Astrocyte (in vitro differentiated cells and primary cell): ENCODE measurements around the gene PRKG1. TPM values are rescaled to one million over a fixed set of nuclear protein-coding genes. Genes with fewer than 3 reads are reported as not detected.
A peak's percentile ranks its signal among the peaks of the same experiment; 100 is the strongest.

Experiments
- DNase-seq: peaks from one replicate; pipeline ENCODE4 v3.0.0-alpha.2; 2010; ENCODE audit warnings: low read depth
- FAIRE-seq: peaks from 2 replicates; lab custom pipeline; 2011; peaks lifted over from hg19 to GRCh38; lab: Jason Lieb, UNC
- H2AFZ ChIP-seq: 2 replicates; pipeline ENCODE4 v1.6.0; 2012; ENCODE audit warnings: low read depth, low read length, inconsistent platforms
- H3K27ac ChIP-seq: 2 replicates; pipeline ENCODE4 v1.5.1; 2011; ENCODE audit warnings: low read depth, low read length, inconsistent platforms
- H3K27me3 ChIP-seq: 2 replicates; pipeline ENCODE4 v1.6.0; 2011; ENCODE audit warnings: low read length, inconsistent platforms; ENCODE audit not compliant: insufficient read depth
- H3K36me3 ChIP-seq: 2 replicates; pipeline ENCODE4 v1.5.1; 2011; ENCODE audit warnings: low read length, inconsistent platforms; ENCODE audit not compliant: insufficient read depth
- H3K4me1 ChIP-seq: 2 replicates; pipeline ENCODE4 v1.5.1; 2011; ENCODE audit warnings: low read length, inconsistent platforms; ENCODE audit not compliant: insufficient read depth
- H3K4me2 ChIP-seq: 2 replicates; pipeline ENCODE4 v1.6.0; 2012; ENCODE audit warnings: low read length, inconsistent platforms
- H3K4me3 ChIP-seq: 2 replicates; pipeline ENCODE4 v1.5.1; 2011; ENCODE audit warnings: low read depth, mild to moderate bottlenecking, low read length, inconsistent platforms; ENCODE audit not compliant: insufficient read depth
- H3K79me2 ChIP-seq: 2 replicates; pipeline ENCODE4 v1.6.0; 2012; ENCODE audit warnings: mild to moderate bottlenecking, low read length, inconsistent platforms; ENCODE audit not compliant: insufficient read depth
- H3K9ac ChIP-seq: 2 replicates; pipeline ENCODE4 v1.6.0; 2012; ENCODE audit warnings: mild to moderate bottlenecking, low read length, inconsistent platforms
- H3K9me3 ChIP-seq: 2 replicates; pipeline ENCODE4 v1.5.1; 2012; ENCODE audit warnings: low read depth, mild to moderate bottlenecking, low read length, inconsistent platforms; ENCODE audit not compliant: insufficient read depth
- H4K20me1 ChIP-seq: 2 replicates; pipeline ENCODE4 v1.6.0; 2012; ENCODE audit warnings: low read length, inconsistent platforms; ENCODE audit not compliant: insufficient read depth
- H3K27ac Mint-ChIP-seq: one replicate; pipeline ENCODE4 v1.8.0; 2021; ENCODE audit warnings: mild to moderate bottlenecking, mixed read lengths; ENCODE audit not compliant: unreplicated experiment
- H3K27me3 Mint-ChIP-seq: one replicate; pipeline ENCODE4 v1.8.0; 2021; ENCODE audit warnings: low read depth, mixed read lengths; ENCODE audit not compliant: unreplicated experiment
- H3K36me3 Mint-ChIP-seq: one replicate; pipeline ENCODE4 v1.8.0; 2021; ENCODE audit warnings: low read depth, mixed read lengths; ENCODE audit not compliant: unreplicated experiment
- H3K4me1 Mint-ChIP-seq: one replicate; pipeline ENCODE4 v1.8.0; 2021; ENCODE audit warnings: low read depth, mixed read lengths; ENCODE audit not compliant: unreplicated experiment
- H3K4me3 Mint-ChIP-seq: one replicate; pipeline ENCODE4 v1.8.0; 2021; ENCODE audit warnings: mild to moderate bottlenecking, moderate library complexity, mixed read lengths; ENCODE audit not compliant: unreplicated experiment
- H3K9me3 Mint-ChIP-seq: one replicate; pipeline ENCODE4 v1.8.0; 2021; ENCODE audit warnings: mild to moderate bottlenecking, mixed read lengths; ENCODE audit not compliant: unreplicated experiment
- EZH2 ChIP-seq: IDR thresholded peaks from 2 replicates; pipeline ENCODE4 v1.6.1; 2012; ENCODE audit warnings: mild to moderate bottlenecking, low read length, inconsistent platforms; ENCODE audit not compliant: insufficient read depth
- total RNA-seq: library from RNA; stranded (reverse); gene quantifications from 2 replicates; pipeline ENCODE4 v1.2.1, GENCODE V29; 2021
- TF ChIP-seq, protein P1 (sequence below): IDR thresholded peaks from 2 replicates; pipeline ENCODE4 v1.5.1; 2011; ENCODE audit warnings: low read depth, mild to moderate bottlenecking, inconsistent platforms, low read length, moderate library complexity; ENCODE audit not compliant: insufficient read depth

The PRKG1 gene
- total RNA-seq, 1 donor from 2014 or later: 3.1 TPM

- H3K4me3 Mint-ChIP-seq: no peak overlapping the region
- H3K4me1 Mint-ChIP-seq: peaks cover 3% of the 10 kb centered on the region
- H3K9ac ChIP-seq: no peak overlapping the region
- no peaks in the 10 kb centered on the region for H3K36me3 Mint-ChIP-seq
- no peaks in the 10 kb centered on the region for H3K79me2 ChIP-seq
- no peaks in the 10 kb centered on the region for H3K27me3 Mint-ChIP-seq
- no peaks in the 10 kb centered on the region for H3K9me3 ChIP-seq
- H3K4me3 ChIP-seq: no peak overlapping the region
- H3K36me3 ChIP-seq: no peaks in the 10 kb centered on the region
- H3K4me2 ChIP-seq: no peak overlapping the region
- H3K4me1 ChIP-seq: no peaks in the 10 kb centered on the region
- no peak for TF ChIP-seq EZH2
- TF ChIP-seq, protein P1, sequence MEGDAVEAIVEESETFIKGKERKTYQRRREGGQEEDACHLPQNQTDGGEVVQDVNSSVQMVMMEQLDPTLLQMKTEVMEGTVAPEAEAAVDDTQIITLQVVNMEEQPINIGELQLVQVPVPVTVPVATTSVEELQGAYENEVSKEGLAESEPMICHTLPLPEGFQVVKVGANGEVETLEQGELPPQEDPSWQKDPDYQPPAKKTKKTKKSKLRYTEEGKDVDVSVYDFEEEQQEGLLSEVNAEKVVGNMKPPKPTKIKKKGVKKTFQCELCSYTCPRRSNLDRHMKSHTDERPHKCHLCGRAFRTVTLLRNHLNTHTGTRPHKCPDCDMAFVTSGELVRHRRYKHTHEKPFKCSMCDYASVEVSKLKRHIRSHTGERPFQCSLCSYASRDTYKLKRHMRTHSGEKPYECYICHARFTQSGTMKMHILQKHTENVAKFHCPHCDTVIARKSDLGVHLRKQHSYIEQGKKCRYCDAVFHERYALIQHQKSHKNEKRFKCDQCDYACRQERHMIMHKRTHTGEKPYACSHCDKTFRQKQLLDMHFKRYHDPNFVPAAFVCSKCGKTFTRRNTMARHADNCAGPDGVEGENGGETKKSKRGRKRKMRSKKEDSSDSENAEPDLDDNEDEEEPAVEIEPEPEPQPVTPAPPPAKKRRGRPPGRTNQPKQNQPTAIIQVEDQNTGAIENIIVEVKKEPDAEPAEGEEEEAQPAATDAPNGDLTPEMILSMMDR: no peak
- peak; percentile 70 for DNase-seq
- H3K27ac ChIP-seq: no peak overlapping the region
- H2AFZ ChIP-seq: no peak overlapping the region
- H4K20me1 ChIP-seq: no peaks in the 10 kb centered on the region
- no peak overlapping the region for H3K27ac Mint-ChIP-seq
- no peaks in the 10 kb centered on the region for H3K9me3 Mint-ChIP-seq
- no peaks in the 10 kb centered on the region for H3K27me3 ChIP-seq
- FAIRE-seq: peak; percentile 85
Observed at GRCh38 chr10:51156926-51157325, 82.6 kb downstream of the PRKG1 start.

GRCh38 chr10:51158832-51159231 lies 84.5 kb downstream of the PRKG1 start:
- Histone ChIP-seq H3K27ac (no peak overlapping the region), H3K27me3 (no peaks in the 10 kb centered on the region), H3K36me3 (no peaks in the 10 kb centered on the region), H3K9ac (no peak overlapping the region), H3K4me2 (no peak overlapping the region), H4K20me1 (no peaks in the 10 kb centered on the region), H3K4me3 (no peak overlapping the region), H2AFZ (no peak overlapping the region), H3K9me3 (no peaks in the 10 kb centered on the region), H3K4me1 (no peaks in the 10 kb centered on the region), H3K79me2 (no peaks in the 10 kb centered on the region)
- no peak for TF ChIP-seq EZH2
- TF ChIP-seq, protein P1: no peak
- Mint-ChIP-seq H3K27me3 (no peaks in the 10 kb centered on the region), H3K9me3 (no peaks in the 10 kb centered on the region), H3K27ac (no peak overlapping the region), H3K36me3 (peaks cover 2% of the 10 kb centered on the region), H3K4me1 (peaks cover 5% of the 10 kb centered on the region), H3K4me3 (no peak overlapping the region)
- FAIRE-seq (no peak), DNase-seq (no peak)

DNA sequence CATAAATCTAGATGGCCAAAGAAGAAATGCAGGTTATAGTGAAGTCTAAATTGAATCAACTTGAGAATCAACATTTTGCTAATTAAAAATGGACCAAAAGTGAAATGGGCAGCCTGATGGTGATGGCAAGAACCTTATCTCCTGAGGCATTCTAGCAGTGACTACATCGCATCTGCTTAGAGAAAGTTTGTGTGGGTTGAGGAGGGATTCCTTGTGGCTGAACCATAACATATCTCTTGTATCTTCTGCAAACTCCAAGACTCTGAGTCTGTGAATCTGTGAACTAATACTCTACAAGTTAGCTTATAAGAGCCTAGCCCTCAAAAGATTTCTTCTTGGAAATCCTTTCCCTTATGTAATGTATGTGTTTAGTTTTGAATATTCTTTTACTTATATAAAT lies 85.6 kb downstream of the PRKG1 start:
- Mint-ChIP-seq H3K9me3 (peaks cover 1% of the 10 kb centered on the region), H3K27me3 (no peaks in the 10 kb centered on the region), H3K4me1 (peaks cover 5% of the 10 kb centered on the region), H3K4me3 (no peak overlapping the region), H3K27ac (no peak overlapping the region), H3K36me3 (peaks cover 2% of the 10 kb centered on the region)
- Histone ChIP-seq H3K4me1 (no peaks in the 10 kb centered on the region), H3K79me2 (no peaks in the 10 kb centered on the region), H3K9ac (no peak overlapping the region), H3K36me3 (no peaks in the 10 kb centered on the region), H3K9me3 (no peaks in the 10 kb centered on the region), H3K4me3 (no peak overlapping the region), H2AFZ (no peak overlapping the region), H3K27ac (no peak overlapping the region), H4K20me1 (no peaks in the 10 kb centered on the region), H3K27me3 (no peaks in the 10 kb centered on the region), H3K4me2 (no peak overlapping the region)
- TF ChIP-seq, protein P1: no peak
- TF ChIP-seq EZH2: no peak
- peak; percentile 36 for DNase-seq
- FAIRE-seq: no peak
